Esophagus squamous epithelium (tissue), 4 donors: ENCODE results near the gene ZNF446.

Experiments
- POLR2A ChIP-seq, 4 donors: fragments of 450-650 bp; IDR thresholded peaks; one replicate each; pipeline ENCODE4 v1.6.1; 2017; ENCODE audit warnings: antibody characterized with exemption in 4 of 4, mild to moderate bottlenecking in 4 of 4, moderate library complexity in 3 of 4
- TF ChIP-seq, protein P1 (sequence below), 6 experiments: fragments of 450-650 bp in 4 of 6; fragments of 200-600 bp in 2 of 6; sonication (generic) in 2 of 6; IDR thresholded peaks; one replicate each; pipeline ENCODE4 v1.5.1; 2016 to 2019; ENCODE audit warnings: antibody characterized with exemption in 6 of 6, mild to moderate bottlenecking in 4 of 6, moderate library complexity in 4 of 6

DNA sequence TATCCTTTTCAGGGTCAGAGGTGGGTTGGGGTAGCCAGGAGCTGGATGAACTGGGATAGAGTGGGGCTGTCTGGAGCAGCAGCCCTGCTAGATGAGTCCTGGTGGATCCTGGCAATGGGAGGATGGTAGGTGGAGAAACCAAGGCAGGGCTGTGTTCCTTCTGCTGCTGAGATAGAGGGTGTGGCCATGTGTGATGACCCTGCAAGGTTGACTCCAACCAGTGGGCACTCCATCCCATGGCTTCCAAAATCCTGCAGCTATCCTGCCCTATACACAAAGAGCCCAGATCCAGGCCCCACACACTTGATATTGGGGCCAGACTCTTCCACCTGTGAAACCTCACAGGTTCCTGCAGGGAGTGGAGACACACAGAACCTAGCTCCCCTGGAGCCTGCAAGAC is 2.4 kb upstream of the ZNF446 start:
- TF ChIP-seq, protein P1, sequence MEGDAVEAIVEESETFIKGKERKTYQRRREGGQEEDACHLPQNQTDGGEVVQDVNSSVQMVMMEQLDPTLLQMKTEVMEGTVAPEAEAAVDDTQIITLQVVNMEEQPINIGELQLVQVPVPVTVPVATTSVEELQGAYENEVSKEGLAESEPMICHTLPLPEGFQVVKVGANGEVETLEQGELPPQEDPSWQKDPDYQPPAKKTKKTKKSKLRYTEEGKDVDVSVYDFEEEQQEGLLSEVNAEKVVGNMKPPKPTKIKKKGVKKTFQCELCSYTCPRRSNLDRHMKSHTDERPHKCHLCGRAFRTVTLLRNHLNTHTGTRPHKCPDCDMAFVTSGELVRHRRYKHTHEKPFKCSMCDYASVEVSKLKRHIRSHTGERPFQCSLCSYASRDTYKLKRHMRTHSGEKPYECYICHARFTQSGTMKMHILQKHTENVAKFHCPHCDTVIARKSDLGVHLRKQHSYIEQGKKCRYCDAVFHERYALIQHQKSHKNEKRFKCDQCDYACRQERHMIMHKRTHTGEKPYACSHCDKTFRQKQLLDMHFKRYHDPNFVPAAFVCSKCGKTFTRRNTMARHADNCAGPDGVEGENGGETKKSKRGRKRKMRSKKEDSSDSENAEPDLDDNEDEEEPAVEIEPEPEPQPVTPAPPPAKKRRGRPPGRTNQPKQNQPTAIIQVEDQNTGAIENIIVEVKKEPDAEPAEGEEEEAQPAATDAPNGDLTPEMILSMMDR (IDR thresholded peaks at IDR 0.05) = no peak
- TF ChIP-seq POLR2A (IDR thresholded peaks at IDR 0.05) = no peak
